Ovary (tissue), 9 donors: ENCODE results near the gene COL23A1. TPM values are rescaled to one million over a fixed set of nuclear protein-coding genes. Genes with fewer than 3 reads are reported as not detected.

ENCODE experiments used
- DNase-seq, 5 donors: peaks; one replicate each; pipeline ENCODE4 v3.0.0-alpha.2; 2019 to 2020
- H3K27ac ChIP-seq, 2 donors: fragments of 200-600 bp; one replicate each; pipeline versions ENCODE4 v1.5.1 to v1.8.0; 2019 to 2022
- H3K27me3 ChIP-seq: fragments of 200-600 bp; one replicate; pipeline ENCODE4 v1.8.0; 2022
- H3K36me3 ChIP-seq: fragments of 200-600 bp; sonication (generic); one replicate; pipeline ENCODE4 v1.5.1; 2019
- H3K4me1 ChIP-seq: one replicate; pipeline ENCODE4 v1.8.1; 2013; ENCODE audit warnings: mild to moderate bottlenecking, moderate library complexity; ENCODE audit not compliant: insufficient read depth
- H3K4me3 ChIP-seq: fragments of 200-600 bp; sonication (generic); one replicate; pipeline ENCODE4 v1.5.1; 2017
- H3K9me3 ChIP-seq, 2 donors: fragments of 200-600 bp in 1 of 2; sonication (generic) in 1 of 2; one replicate each; pipeline versions ENCODE4 v1.5.1 to v1.8.1; 2013 to 2019; ENCODE audit warnings: mild to moderate bottlenecking in 1 of 2, moderate library complexity in 1 of 2
- CTCF ChIP-seq, 3 donors: fragments of 450-650 bp in 2 of 3; fragments of 200-600 bp in 1 of 3; IDR thresholded peaks; one replicate each; pipeline versions ENCODE4 v1.5.1 to v1.8.0; 2016 to 2022; ENCODE audit warnings: antibody characterized with exemption in 3 of 3, mild to moderate bottlenecking in 1 of 3
- EP300 ChIP-seq: sonication (generic); formaldehyde crosslinking; IDR thresholded peaks from one replicate; pipeline ENCODE4 v1.6.1; 2017; ENCODE audit warnings: antibody characterized with exemption
- POLR2A ChIP-seq: fragments of 450-650 bp; IDR thresholded peaks from one replicate; pipeline ENCODE4 v1.6.1; 2017; ENCODE audit warnings: antibody characterized with exemption, mild to moderate bottlenecking, moderate library complexity
- WGBS, 3 donors: extraction: QIAGEN DNeasy Blood & Tissue Kit in 1 of 3; methylation state at CpG; one replicate each; pipeline versions ENCODE4 v1.1.5 to v1.1.7; 2013 to 2017; 5-methylcytosine and 5-hydroxymethylcytosine counted together
- intact Hi-C, 4 donors: fragments of 100-400 bp; cut with DNase I; formaldehyde crosslinking; loops; one replicate each; pipeline versions ENCODE4 v1.11.0 to v1.15.1; 2022 to 2023
- polyA plus RNA-seq, 2 donors: library from polyadenylated mRNA; stranded (reverse); fragments of 200-250 nt in 1 of 2; fragments of 350-450 nt in 1 of 2; fragmentation: Illumina TruSeq in 1 of 2; extraction: RNeasy Lipid Tissue Mini Kit (QIAGEN cat#74804) in 1 of 2; gene quantifications; one replicate each; pipeline ENCODE4 v1.2.3, GENCODE V29; 2013 to 2014
- total RNA-seq, 7 donors: library from RNA; depleted of rRNA in 2 of 7; stranded (reverse); fragments of >200 nt in 2 of 7; fragmentation: NEBNext Ultra II Directional in 3 of 7; extraction: Animal tissue kit (Norgen Biotek cat#: 25700) in 3 of 7; gene quantifications; one replicate each; pipeline versions ENCODE4 v1.1.0 to v1.2.4, GENCODE V29; 2016 to 2023
- donor health status: DM: no; HTN: no; CAD: no; lungs with moderate emphysema.
- donor health status: DM: no; HTN: no; CAD: no.
- donor health status: Bipolar disorder and iron deficiency.
- donor health status: DM: yes; HTN: yes; CAD: no.
- donor health status: DM: no; HTN: no; CAD: no.
- donor health status: DM: yes; HTN: yes; CAD: no.

COL23A1 gene
- total and polyA plus RNA-seq, 9 donors = 0.13 to 0.92 (median 0.39) TPM; not detected in 1

GRCh38 chr5:178368274-178368673, 221.9 kb downstream of the COL23A1 start:
- 82 to 88% (median 87%) methylated on average over 10 of the region's 10 CpGs for WGBS, 3 donors
- peaks cover 2% of the 10 kb centered on the region for H3K4me1 ChIP-seq
- DNase-seq = no peak

GRCh38 chr5:178367736-178368120, 222.5 kb downstream of the COL23A1 start:
- DNase-seq = no peak
- intact Hi-C loops = no loop called here
- TF ChIP-seq EP300 (no peak), CTCF (IDR thresholded peaks at IDR 0.05) (no peak), POLR2A (no peak)
- Histone ChIP-seq H3K4me1 (peaks cover 2% of the 10 kb centered on the region), H3K27ac (no peak overlapping the region), H3K27me3 (no peaks in the 10 kb centered on the region), H3K4me3 (no peak overlapping the region), H3K36me3 (no peaks in the 10 kb centered on the region), H3K9me3 (no peaks in the 10 kb centered on the region)
- 76 to 87% (median 81%) methylated on average over 12 of the region's 12 CpGs for WGBS, 3 donors

More at GRCh38 chr5:178368274-178368673, 221.9 kb downstream of the COL23A1 start:
- no peaks in the 10 kb centered on the region for H3K36me3 ChIP-seq
- H3K27me3 ChIP-seq = no peaks in the 10 kb centered on the region
- intact Hi-C loops = no loop called here
- H3K4me3 ChIP-seq = no peak overlapping the region
- no peak for TF ChIP-seq EP300
- no peak for TF ChIP-seq CTCF (IDR thresholded peaks at IDR 0.05)
- TF ChIP-seq POLR2A = no peak
- no peaks in the 10 kb centered on the region for H3K9me3 ChIP-seq
- no peak overlapping the region for H3K27ac ChIP-seq

GRCh38 chr5:178366998-178367735, 223.0 kb downstream of the COL23A1 start:
- H3K4me1 ChIP-seq = peaks cover 2% of the 10 kb centered on the region
- intact Hi-C loops = no loop called here
- H3K27me3 ChIP-seq = no peaks in the 10 kb centered on the region
- H3K9me3 ChIP-seq = no peaks in the 10 kb centered on the region
- no peak overlapping the region for H3K27ac ChIP-seq
- no peak overlapping the region for H3K4me3 ChIP-seq
- no peaks in the 10 kb centered on the region for H3K36me3 ChIP-seq
- TF ChIP-seq CTCF (IDR thresholded peaks at IDR 0.05) = no peak
- no peak for TF ChIP-seq POLR2A
- TF ChIP-seq EP300 = no peak
- 67 to 82% (median 72%) methylated on average over 21 of the region's 21 CpGs for WGBS, 3 donors
- DNase-seq = no peak

GRCh38 chr5:178365501-178366440, 224.4 kb downstream of the COL23A1 start:
- no peak for DNase-seq
- Histone ChIP-seq H3K27me3 (no peaks in the 10 kb centered on the region), H3K4me1 (no peaks in the 10 kb centered on the region), H3K4me3 (no peak overlapping the region), H3K36me3 (no peaks in the 10 kb centered on the region), H3K9me3 (no peaks in the 10 kb centered on the region), H3K27ac (no peak overlapping the region)
- TF ChIP-seq EP300 (no peak), POLR2A (no peak), CTCF (IDR thresholded peaks at IDR 0.05) (no peak)
- 89 to 91% (median 91%) methylated on average over 27 of the region's 27 CpGs for whole genome bisulfite sequencing, 3 donors
- intact Hi-C loops = no loop called here
